GM21515 (cell line): Measurements from ENCODE around the gene AKR1C8.
"Not testable (repeated sequence)": the region's sequence is repeated elsewhere in the genome, so short reads cannot be mapped to it uniquely, and the experiment has no call there.

Source experiments
- ATAC-seq: cut with Tn5 transposase; IDR thresholded peaks from one replicate; pipeline ENCODE4 v1.9.1; 2021; ENCODE audit not compliant: unreplicated experiment

AKR1C8 gene

GRCh38 chr10:5184987-5185775 lies at the start of gene AKR1C8:
Gene AKR1C8, minus strand, starts transcription at chr10:5185150. Its CDS starts 46 bp downstream, at chr10:5185104.
- no peak for ATAC-seq

- ATAC-seq = no peak
Measured at GRCh38 chr10:5234106-5234860, 49.3 kb upstream of the AKR1C8 start.

DNA sequence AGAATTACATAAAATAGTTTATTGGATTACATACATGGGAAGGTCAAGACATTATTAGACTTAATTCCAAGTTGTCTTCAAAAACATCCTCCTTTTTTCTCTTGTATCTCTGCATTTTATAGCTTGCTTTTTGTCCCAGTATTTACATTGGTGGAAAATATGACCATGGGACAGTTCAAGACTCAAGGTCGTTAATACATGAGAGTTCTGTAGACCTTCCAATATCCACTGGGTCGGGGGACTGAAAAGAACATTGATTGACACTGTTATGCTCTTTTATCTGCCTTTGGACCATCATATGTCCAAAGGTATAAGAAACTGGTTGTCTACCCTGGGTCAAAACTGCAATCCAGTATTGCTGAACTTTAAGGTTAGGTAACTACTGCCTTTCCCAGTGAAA lies 48.4 kb upstream of the AKR1C8 start:
- no peak for ATAC-seq

- no peak for ATAC-seq
Measured at GRCh38 chr10:5229019-5229418, 44.1 kb upstream of the AKR1C8 start.

GRCh38 chr10:5222942-5223341 lies 38.0 kb upstream of the AKR1C8 start:
- ATAC-seq = not testable (repeated sequence)

- ATAC-seq = no peak
Measured at GRCh38 chr10:5219262-5219661, 34.3 kb upstream of the AKR1C8 start.

- no peak for ATAC-seq
Measured at GRCh38 chr10:5216801-5217200, 31.9 kb upstream of the AKR1C8 start.

DNA sequence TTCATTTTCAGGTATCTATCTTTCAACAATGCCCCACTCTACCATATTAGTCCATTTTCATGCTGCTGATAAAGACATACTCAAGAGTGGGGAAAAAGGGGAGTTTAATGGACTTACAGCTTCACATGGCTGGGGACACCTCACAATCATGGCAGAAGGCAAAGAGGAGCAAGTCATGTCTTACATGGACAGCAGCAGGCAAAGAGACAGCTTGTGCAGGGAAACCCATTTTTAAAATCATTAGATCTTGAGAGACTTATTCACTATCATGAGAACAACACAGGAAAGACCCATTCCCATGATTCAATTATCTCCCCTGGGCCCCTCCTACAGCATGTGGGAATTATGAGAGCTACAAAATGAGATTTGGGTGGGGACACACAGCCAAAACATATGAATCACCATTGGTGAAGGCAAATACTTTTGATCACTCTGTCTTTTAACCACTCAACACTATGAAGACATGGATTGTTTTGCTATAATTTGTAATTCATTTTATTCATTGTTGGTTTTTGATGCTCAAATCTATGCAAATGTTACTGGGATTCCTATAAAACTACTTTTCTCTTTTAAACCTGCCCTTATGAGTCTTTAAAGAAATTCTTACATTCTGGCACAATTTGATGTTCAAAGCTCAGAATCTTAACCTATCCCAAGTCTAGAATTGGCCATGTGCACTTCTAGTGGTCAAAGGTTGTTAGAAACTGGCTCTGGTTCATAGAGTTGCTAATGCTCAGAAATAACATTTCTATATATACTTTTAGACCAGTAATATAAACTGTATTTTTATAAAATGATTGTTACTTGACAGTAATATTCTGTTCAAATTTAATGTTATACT lies 27.0 kb upstream of the AKR1C8 start:
- ATAC-seq = no peak

DNA sequence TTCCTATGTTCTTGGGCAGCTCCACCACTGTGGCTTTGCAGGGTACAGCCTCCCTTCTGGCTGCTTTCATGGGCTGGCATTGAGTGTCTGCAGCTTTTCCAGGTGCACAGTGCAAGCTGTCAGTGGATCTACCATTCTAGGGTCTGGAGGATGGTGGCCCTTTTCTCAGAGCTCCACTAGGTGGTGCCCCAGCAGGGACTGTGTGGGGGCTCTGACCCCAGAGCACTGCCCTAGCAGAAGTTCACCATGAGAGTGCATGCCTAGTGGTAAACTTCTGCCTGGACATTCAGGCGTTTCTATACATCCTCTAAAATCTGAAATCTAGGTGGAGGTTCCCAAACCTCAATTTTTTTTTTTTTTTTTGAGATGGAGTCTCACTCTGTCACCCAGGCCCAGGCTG lies 25.3 kb upstream of the AKR1C8 start:
- ATAC-seq = not testable (repeated sequence)

GRCh38 chr10:5209776-5210175 lies 24.8 kb upstream of the AKR1C8 start:
- not testable (repeated sequence) for ATAC-seq

DNA sequence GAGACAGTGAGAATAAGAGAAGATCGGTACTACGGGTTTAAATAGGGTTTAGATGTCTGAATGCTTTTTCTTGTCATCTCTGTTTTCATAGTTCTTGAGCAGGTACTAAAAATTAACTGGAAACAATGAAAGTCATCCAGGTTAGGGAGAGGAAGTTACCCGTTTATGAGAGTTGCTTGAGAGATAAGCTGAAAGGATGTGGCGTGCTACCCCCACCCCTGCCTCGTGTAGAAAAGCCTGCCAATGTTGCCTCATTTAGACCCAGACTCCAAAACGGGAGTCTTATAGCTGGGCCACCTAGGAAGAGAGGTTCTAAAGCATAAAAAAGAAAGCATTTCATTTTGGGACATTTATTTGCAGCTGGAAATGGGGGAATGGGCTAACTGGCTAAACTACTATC lies 21.8 kb upstream of the AKR1C8 start:
- no peak for ATAC-seq

GRCh38 chr10:5199398-5199797 lies 14.4 kb upstream of the AKR1C8 start:
- no peak for ATAC-seq

- ATAC-seq = no peak
Measured at GRCh38 chr10:5198386-5198785, 13.4 kb upstream of the AKR1C8 start.

DNA sequence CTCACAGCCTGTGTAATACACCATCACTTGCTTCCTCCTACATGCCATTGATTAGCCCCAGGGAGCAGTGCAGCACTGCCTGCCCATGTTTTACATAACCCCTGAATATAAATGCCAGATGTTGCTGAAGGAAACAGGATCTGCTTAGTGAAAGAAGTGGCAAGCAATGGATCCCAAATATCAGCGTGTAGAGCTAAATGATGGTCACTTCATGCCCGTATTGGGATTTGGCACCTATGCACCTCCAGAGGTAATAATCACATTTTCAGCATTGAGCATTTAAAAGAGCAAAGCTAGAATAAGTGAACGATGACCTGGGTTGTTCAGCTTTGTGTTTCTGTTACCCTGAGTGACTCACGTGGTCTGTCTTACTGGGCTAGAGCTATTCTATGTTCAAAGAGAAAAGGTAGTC lies 11.8 kb upstream of the AKR1C8 start, which contains the start of gene AKR1C4:
TSS of gene AKR1C4 (plus strand) at position 136 of the 412 bp plus-strand sequence. CDS start at position 167, 31 bp downstream.
- ATAC-seq = no peak

GRCh38 chr10:5195727-5196374 lies 10.9 kb upstream of the AKR1C8 start:
- no peak for ATAC-seq

- no peak for ATAC-seq
Measured at GRCh38 chr10:5194431-5194830, 9.5 kb upstream of the AKR1C8 start.

DNA sequence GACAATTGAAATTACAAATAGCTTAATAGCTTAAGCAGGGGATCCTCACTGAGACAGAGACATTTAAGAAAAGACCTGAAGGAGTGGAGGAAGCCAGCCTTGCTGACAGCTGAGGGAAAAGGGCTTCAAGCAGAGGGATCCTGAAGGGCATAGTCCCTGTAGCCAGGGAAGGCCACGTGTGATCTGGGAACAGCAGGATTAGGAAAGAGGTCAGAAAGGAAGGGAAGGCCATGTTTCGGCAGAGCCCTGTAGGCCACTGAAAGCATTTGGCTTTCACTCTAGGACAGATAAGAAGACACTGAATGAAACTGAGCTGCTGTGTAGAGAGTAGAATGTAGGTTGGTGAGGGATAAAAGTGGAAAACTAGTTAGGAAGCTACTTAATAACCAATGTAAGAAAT lies 3.4 kb upstream of the AKR1C8 start:
- no peak for ATAC-seq

GRCh38 chr10:5187867-5188266 lies 2.9 kb upstream of the AKR1C8 start:
- ATAC-seq = no peak

- ATAC-seq = no peak
Measured at GRCh38 chr10:5183923-5184322, 1.0 kb downstream of the AKR1C8 start.

DNA sequence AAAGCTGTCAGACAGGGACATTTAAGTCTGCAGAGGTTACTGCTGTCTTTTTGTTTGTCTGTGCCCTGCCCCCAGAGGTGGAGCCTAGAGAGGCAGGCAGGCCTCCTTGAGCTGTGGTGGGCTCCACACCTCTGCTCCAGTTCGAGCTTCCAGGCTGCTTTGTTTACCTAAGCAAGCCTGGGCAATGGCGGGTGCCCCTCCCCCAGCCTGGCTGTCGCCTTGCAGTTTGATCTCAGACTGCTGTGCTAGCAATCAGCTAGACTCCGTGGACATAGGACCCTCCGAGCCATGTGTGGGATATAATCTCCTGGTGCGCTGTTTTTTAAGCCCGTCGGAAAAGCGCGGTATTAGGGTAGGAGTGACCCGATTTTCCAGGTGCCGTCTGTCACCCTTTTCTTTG lies 4.4 kb downstream of the AKR1C8 start:
- ATAC-seq = not testable (repeated sequence)

DNA sequence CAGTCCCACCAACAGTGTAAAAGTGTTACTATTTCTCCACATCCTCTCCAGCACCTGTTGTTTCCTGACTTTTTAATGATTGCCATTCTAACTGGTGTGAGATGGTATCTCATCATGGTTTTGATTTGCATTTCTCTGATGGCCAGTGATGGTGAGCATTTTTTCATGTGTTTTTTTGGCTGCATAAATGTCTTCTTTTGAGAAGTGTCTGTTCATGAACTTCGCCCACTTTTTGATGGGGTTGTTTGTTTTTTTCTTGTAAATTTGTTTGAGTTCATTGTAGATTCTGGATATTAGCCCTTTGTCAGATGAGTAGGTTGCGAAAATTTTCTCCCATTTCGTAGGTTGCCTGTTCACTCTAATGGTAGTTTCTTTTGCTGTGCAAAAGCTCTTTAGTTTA lies 9.4 kb downstream of the AKR1C8 start:
- ATAC-seq = not testable (repeated sequence)
